ENCODE measurements around the gene WNT3. TPM values are rescaled to one million over a fixed set of nuclear protein-coding genes. Genes with fewer than 3 reads are reported as not detected.

The WNT3 gene
- total RNA-seq, 3 donors from 2014 or later (not counting 1 experiment from before 2014, with no cell fraction given) = 0.07 to 1.4 (median 0.30) TPM

GRCh38 chr17:46730679-46731078 is 87.8 kb downstream of the WNT3 start:
- Mint-ChIP-seq H3K4me3 (no peak overlapping the region), H3K4me1 (no peaks in the 10 kb centered on the region), H3K27ac (no peak overlapping the region), H3K27me3 (ENCODE audit: low read depth in 2 of 2) (no peaks in the 10 kb centered on the region), H3K36me3 (peaks cover 7% of the 10 kb centered on the region), H3K9me3 (no peaks in the 10 kb centered on the region)
- H3K9me3 ChIP-seq (ENCODE audit: control insufficient read depth, insufficient read depth, low read length) = no peaks in the 10 kb centered on the region
- ATAC-seq (no peak), DNase-seq (no peak)
- peaks cover 26% of the 10 kb centered on the region for H3K36me3 ChIP-seq (ENCODE audit: control insufficient read depth, insufficient read depth, low read length)
- no peaks in the 10 kb centered on the region for H3K4me1 ChIP-seq (ENCODE audit: control insufficient read depth, insufficient read depth, low read length)
- intact Hi-C loops (cut with micrococcal nuclease) = no loop called here
- no peak for TF ChIP-seq CTCF (IDR thresholded peaks at IDR 0.05)
- no peaks in the 10 kb centered on the region for H3K27me3 ChIP-seq (ENCODE audit: control insufficient read depth, insufficient read depth, low read length)
- H3K27ac ChIP-seq (ENCODE audit: low read length) = no peak overlapping the region
- no peak overlapping the region for H3K4me3 ChIP-seq (ENCODE audit: low read length)
- WGBS (ENCODE audit: insufficient coverage) = no CpG with 5 or more reads among the region's 1 CpG

- H3K9me3 ChIP-seq (ENCODE audit: control insufficient read depth, insufficient read depth, low read length) = no peaks in the 10 kb centered on the region
- DNase-seq (no peak), ATAC-seq (no peak)
- no peak overlapping the region for H3K27ac ChIP-seq (ENCODE audit: low read length)
- no peaks in the 10 kb centered on the region for H3K4me1 ChIP-seq (ENCODE audit: control insufficient read depth, insufficient read depth, low read length)
- TF ChIP-seq CTCF (IDR thresholded peaks at IDR 0.05) = no peak
- intact Hi-C loops (cut with micrococcal nuclease) = no loop called here
- Mint-ChIP-seq H3K27ac (no peak overlapping the region), H3K9me3 (no peaks in the 10 kb centered on the region), H3K27me3 (ENCODE audit: low read depth in 2 of 2) (no peaks in the 10 kb centered on the region), H3K4me1 (no peaks in the 10 kb centered on the region), H3K36me3 (peaks cover 7% of the 10 kb centered on the region), H3K4me3 (no peak overlapping the region)
- H3K27me3 ChIP-seq (ENCODE audit: control insufficient read depth, insufficient read depth, low read length) = no peaks in the 10 kb centered on the region
- no CpG with 5 or more reads among the region's 2 CpGs for WGBS (ENCODE audit: insufficient coverage)
- peaks cover 26% of the 10 kb centered on the region for H3K36me3 ChIP-seq (ENCODE audit: control insufficient read depth, insufficient read depth, low read length)
- no peak overlapping the region for H3K4me3 ChIP-seq (ENCODE audit: low read length)
These were observed 88.5 kb downstream of the WNT3 start for GRCh38 chr17:46730026-46730425.

- H3K9me3 Mint-ChIP-seq = no peaks in the 10 kb centered on the region
- ATAC-seq (no peak), DNase-seq (no peak)
- no peak overlapping the region for H3K4me3 ChIP-seq (ENCODE audit: low read length)
- peaks cover 17% of the 10 kb centered on the region for H3K36me3 Mint-ChIP-seq
- WGBS (ENCODE audit: insufficient coverage) = 100% methylated on average over 3 of the region's 4 CpGs
- no peak overlapping the region for H3K27ac Mint-ChIP-seq
- intact Hi-C loops (cut with micrococcal nuclease) = no loop called here
- no peaks in the 10 kb centered on the region for H3K4me1 Mint-ChIP-seq
- no peak overlapping the region for H3K27ac ChIP-seq (ENCODE audit: low read length)
- H3K4me1 ChIP-seq (ENCODE audit: control insufficient read depth, insufficient read depth, low read length) = no peaks in the 10 kb centered on the region
- no peaks in the 10 kb centered on the region for H3K27me3 Mint-ChIP-seq (ENCODE audit: low read depth in 2 of 2)
- H3K4me3 Mint-ChIP-seq = no peak overlapping the region
- TF ChIP-seq CTCF (IDR thresholded peaks at IDR 0.05) = no peak
- H3K9me3 ChIP-seq (ENCODE audit: control insufficient read depth, insufficient read depth, low read length) = no peaks in the 10 kb centered on the region
- peaks cover 18% of the 10 kb centered on the region for H3K36me3 ChIP-seq (ENCODE audit: control insufficient read depth, insufficient read depth, low read length)
- H3K27me3 ChIP-seq (ENCODE audit: control insufficient read depth, insufficient read depth, low read length) = no peaks in the 10 kb centered on the region
These were observed 90.7 kb downstream of the WNT3 start for GRCh38 chr17:46727572-46728348.

- no peak for TF ChIP-seq CTCF (IDR thresholded peaks at IDR 0.05)
- no peak overlapping the region for H3K27ac Mint-ChIP-seq
- H3K9me3 Mint-ChIP-seq = no peaks in the 10 kb centered on the region
- 94% methylated on average over 3 of the region's 3 CpGs for WGBS (ENCODE audit: insufficient coverage)
- no peaks in the 10 kb centered on the region for H3K27me3 ChIP-seq (ENCODE audit: control insufficient read depth, insufficient read depth, low read length)
- H3K36me3 ChIP-seq (ENCODE audit: control insufficient read depth, insufficient read depth, low read length) = peaks cover 15% of the 10 kb centered on the region
- no peaks in the 10 kb centered on the region for H3K4me1 ChIP-seq (ENCODE audit: control insufficient read depth, insufficient read depth, low read length)
- H3K27ac ChIP-seq (ENCODE audit: low read length) = no peak overlapping the region
- H3K4me3 ChIP-seq (ENCODE audit: low read length) = no peak overlapping the region
- ATAC-seq = no peak
- H3K36me3 Mint-ChIP-seq = peaks cover 21% of the 10 kb centered on the region
- H3K27me3 Mint-ChIP-seq (ENCODE audit: low read depth in 2 of 2) = no peaks in the 10 kb centered on the region
- intact Hi-C loops (cut with micrococcal nuclease) = no loop called here
- no peak overlapping the region for H3K4me3 Mint-ChIP-seq
- no peaks in the 10 kb centered on the region for H3K9me3 ChIP-seq (ENCODE audit: control insufficient read depth, insufficient read depth, low read length)
- no peak for DNase-seq
- H3K4me1 Mint-ChIP-seq = peaks cover 0 to 3% of the 10 kb centered on the region in 2 donors
These were observed 92.3 kb downstream of the WNT3 start for GRCh38 chr17:46726206-46726605.

All from natural killer cell (primary cell).